ENCODE measurements around the gene JPH4. TPM values are rescaled to one million over a fixed set of nuclear protein-coding genes. Genes with fewer than 3 reads are reported as not detected.

Gene JPH4
- total RNA-seq, 1 donor from 2014 or later = 3.2 TPM

DNA sequence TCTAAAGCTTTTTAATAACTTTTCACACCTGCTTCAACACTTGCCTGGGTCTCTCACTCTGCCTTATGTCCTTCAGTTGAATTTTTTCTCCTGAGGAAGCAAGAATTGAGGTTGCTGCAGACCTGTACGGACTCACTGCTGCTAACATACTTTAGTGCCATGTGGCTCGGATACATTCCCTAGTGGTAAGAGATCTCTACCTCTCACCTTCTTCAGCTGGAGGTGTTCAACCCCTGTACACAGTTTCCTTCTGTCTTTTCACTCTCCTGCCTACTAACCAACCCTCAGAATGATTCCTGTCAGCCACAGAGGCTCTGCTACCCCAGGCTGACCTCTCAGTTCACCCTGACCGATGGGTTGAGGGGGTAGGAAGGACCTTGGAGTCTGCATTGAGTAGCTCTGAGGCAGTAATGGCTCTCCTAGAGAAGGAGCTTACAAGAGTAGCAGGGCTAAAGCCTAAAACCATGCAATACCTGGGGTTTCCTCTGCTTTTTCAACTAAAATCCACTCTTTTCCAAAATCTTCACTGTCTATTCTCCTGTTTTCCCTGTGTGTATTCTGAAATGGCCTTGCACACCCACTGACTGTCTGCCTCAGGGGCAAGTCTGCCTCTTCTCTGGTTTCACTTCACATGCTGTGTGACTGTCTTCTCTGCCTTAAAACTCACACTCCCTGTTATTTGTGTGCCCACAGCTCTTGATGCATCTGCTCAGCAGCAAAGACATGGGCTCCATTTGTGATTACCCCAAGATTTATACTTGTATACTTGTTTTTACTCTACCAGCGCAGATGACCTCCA is 43.5 kb upstream of the JPH4 start:
- Histone ChIP-seq H4K20me1 (ENCODE audit: low read depth) (no peaks in the 10 kb centered on the region), H3K9ac (no peak overlapping the region), H2AFZ (replicated peaks) (no peak overlapping the region), H3K4me2 (no peak overlapping the region), H3K9me3 (ENCODE audit: low read depth) (peaks cover 26% of the 10 kb centered on the region), H3K4me1 (no peaks in the 10 kb centered on the region), H3K27me3 (no peaks in the 10 kb centered on the region), H3K27ac (no peak overlapping the region), H3K36me3 (no peaks in the 10 kb centered on the region), H3F3A (ENCODE audit: low read depth) (no peaks in the 10 kb centered on the region), H3K4me3 (no peak overlapping the region), H3K79me2 (ENCODE audit: low read depth) (no peaks in the 10 kb centered on the region)
- no peak overlapping the region for H3K4me3 Mint-ChIP-seq
- H3K36me3 Mint-ChIP-seq = no peaks in the 10 kb centered on the region
- no peaks in the 10 kb centered on the region for H3K4me1 Mint-ChIP-seq
- TF ChIP-seq, protein P1, sequence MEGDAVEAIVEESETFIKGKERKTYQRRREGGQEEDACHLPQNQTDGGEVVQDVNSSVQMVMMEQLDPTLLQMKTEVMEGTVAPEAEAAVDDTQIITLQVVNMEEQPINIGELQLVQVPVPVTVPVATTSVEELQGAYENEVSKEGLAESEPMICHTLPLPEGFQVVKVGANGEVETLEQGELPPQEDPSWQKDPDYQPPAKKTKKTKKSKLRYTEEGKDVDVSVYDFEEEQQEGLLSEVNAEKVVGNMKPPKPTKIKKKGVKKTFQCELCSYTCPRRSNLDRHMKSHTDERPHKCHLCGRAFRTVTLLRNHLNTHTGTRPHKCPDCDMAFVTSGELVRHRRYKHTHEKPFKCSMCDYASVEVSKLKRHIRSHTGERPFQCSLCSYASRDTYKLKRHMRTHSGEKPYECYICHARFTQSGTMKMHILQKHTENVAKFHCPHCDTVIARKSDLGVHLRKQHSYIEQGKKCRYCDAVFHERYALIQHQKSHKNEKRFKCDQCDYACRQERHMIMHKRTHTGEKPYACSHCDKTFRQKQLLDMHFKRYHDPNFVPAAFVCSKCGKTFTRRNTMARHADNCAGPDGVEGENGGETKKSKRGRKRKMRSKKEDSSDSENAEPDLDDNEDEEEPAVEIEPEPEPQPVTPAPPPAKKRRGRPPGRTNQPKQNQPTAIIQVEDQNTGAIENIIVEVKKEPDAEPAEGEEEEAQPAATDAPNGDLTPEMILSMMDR (IDR thresholded peaks at IDR 0.05) = no peak
- no peak for TF ChIP-seq EZH2 (IDR thresholded peaks at IDR 0.05)
- TF ChIP-seq EZH2phosphoT487 (IDR thresholded peaks at IDR 0.05) = no peak
- H3K9me3 Mint-ChIP-seq = peaks cover 17% of the 10 kb centered on the region
- H3K27me3 Mint-ChIP-seq (ENCODE audit: insufficient read depth, low read depth) = peaks cover 2% of the 10 kb centered on the region
- H3K27ac Mint-ChIP-seq = no peak overlapping the region
- no peak for DNase-seq (ENCODE audit: low spot score)

DNA sequence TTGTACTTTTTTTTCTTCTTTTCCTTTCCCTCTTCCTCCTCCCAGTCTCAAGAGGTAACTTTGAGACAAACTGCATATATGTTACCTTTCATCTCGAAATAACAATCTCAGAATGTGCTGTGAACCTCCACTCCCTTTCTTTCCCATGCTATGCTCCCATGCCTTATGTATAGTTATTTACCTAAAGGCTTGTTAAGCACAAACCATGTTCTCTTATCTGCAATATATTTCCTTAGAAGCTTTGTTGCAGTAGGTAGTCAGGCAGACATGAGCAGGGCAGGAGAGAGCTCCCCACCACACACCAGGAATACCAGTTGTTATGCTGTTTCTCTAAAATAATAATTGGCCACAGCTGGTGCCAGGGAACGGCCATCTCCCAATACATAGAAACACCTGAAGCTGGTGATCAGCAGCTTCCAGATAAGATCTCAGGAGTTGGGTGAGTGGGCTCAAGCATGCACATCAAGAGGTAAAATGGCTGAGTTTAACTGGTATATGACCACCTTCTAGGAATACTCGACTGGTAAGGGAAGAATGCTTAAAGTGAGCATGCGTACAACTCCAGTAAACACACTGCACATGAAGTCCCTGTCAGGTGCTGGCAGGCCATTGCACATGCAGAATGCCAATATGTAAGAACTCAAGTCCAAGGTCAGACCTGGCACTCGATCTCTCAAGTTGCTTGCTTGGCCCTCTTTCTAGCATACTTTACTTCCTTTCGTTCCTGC is 42.8 kb upstream of the JPH4 start:
- H3K4me3 Mint-ChIP-seq = no peak overlapping the region
- Histone ChIP-seq H3K9ac (no peak overlapping the region), H3K4me1 (no peaks in the 10 kb centered on the region), H3K36me3 (no peaks in the 10 kb centered on the region), H3K27ac (no peak overlapping the region), H3K79me2 (ENCODE audit: low read depth) (no peaks in the 10 kb centered on the region), H3F3A (ENCODE audit: low read depth) (no peaks in the 10 kb centered on the region), H4K20me1 (ENCODE audit: low read depth) (no peaks in the 10 kb centered on the region), H3K27me3 (no peaks in the 10 kb centered on the region), H3K4me3 (no peak overlapping the region), H2AFZ (replicated peaks) (no peak overlapping the region), H3K4me2 (no peak overlapping the region), H3K9me3 (ENCODE audit: low read depth) (peaks cover 22% of the 10 kb centered on the region)
- peaks cover 2% of the 10 kb centered on the region for H3K27me3 Mint-ChIP-seq (ENCODE audit: insufficient read depth, low read depth)
- peaks cover 15% of the 10 kb centered on the region for H3K9me3 Mint-ChIP-seq
- DNase-seq (ENCODE audit: low spot score) = no peak
- TF ChIP-seq, protein P1 (IDR thresholded peaks at IDR 0.05) = no peak
- TF ChIP-seq EZH2phosphoT487 (IDR thresholded peaks at IDR 0.05) (no peak), EZH2 (IDR thresholded peaks at IDR 0.05) (no peak)
- no peak overlapping the region for H3K27ac Mint-ChIP-seq
- no peaks in the 10 kb centered on the region for H3K4me1 Mint-ChIP-seq
- H3K36me3 Mint-ChIP-seq = no peaks in the 10 kb centered on the region

DNA sequence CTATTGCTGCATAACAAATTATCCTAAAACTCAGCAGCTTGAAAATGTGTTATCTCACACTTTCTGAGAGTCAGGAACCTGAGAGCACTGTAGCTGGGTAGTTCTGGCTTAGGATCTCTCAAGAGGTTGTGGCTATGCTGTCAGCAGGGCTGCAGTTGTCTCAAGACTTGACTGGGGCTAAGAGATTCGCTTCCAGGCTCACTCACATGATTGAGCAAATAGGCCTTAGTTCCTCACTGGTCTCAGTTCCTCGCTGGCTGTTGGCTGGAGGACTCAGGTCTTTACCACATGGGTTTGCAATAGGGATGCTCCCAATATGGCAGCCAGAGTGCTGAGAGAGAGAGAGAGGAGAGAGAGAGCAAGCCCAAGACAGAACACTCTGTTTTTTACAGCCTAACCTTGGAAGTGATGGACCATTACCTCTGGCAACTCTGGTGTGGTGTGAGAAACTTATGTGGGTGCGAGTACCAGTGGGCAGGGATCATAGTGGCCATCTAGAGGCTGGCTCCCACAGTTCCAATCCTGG is 41.6 kb upstream of the JPH4 start:
- Histone ChIP-seq H3K36me3 (no peaks in the 10 kb centered on the region), H3F3A (ENCODE audit: low read depth) (no peaks in the 10 kb centered on the region), H3K9ac (no peak overlapping the region), H2AFZ (replicated peaks) (no peak overlapping the region), H3K9me3 (ENCODE audit: low read depth) (peaks cover 11% of the 10 kb centered on the region), H4K20me1 (ENCODE audit: low read depth) (no peaks in the 10 kb centered on the region), H3K4me3 (no peak overlapping the region), H3K4me2 (no peak overlapping the region), H3K27me3 (no peaks in the 10 kb centered on the region), H3K27ac (no peak overlapping the region), H3K79me2 (ENCODE audit: low read depth) (no peaks in the 10 kb centered on the region), H3K4me1 (no peaks in the 10 kb centered on the region)
- Mint-ChIP-seq H3K27me3 (ENCODE audit: insufficient read depth, low read depth) (peaks cover 2% of the 10 kb centered on the region), H3K4me3 (no peak overlapping the region), H3K36me3 (no peaks in the 10 kb centered on the region), H3K9me3 (peaks cover 13% of the 10 kb centered on the region), H3K4me1 (no peaks in the 10 kb centered on the region), H3K27ac (no peak overlapping the region)
- TF ChIP-seq EZH2phosphoT487 (IDR thresholded peaks at IDR 0.05) (no peak), EZH2 (IDR thresholded peaks at IDR 0.05) (no peak)
- TF ChIP-seq, protein P1 (IDR thresholded peaks at IDR 0.05) = no peak
- DNase-seq (ENCODE audit: low spot score) = no peak
